ENCODE data around the gene ACTMAP. TPM values are rescaled to one million over a fixed set of nuclear protein-coding genes. Genes with fewer than 3 reads are reported as not detected.

Gene ACTMAP
- total and polyA plus RNA-seq, 2 of the 13 experiments (the other 11 are each of a cell fraction or from before 2014, with no cell fraction given): 2.2 to 7.9 TPM

- TF ChIP-seq, protein P1, sequence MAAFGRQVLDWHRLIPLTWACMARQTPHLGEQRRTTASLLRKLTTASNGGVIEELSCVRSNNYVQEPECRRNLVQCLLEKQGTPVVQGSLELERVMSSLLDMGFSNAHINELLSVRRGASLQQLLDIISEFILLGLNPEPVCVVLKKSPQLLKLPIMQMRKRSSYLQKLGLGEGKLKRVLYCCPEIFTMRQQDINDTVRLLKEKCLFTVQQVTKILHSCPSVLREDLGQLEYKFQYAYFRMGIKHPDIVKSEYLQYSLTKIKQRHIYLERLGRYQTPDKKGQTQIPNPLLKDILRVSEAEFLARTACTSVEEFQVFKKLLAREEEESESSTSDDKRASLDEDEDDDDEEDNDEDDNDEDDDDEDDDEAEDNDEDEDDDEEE (CRISPR knock-in tag; IDR thresholded peaks at IDR 0.05): no peak
- no peak for TF ChIP-seq CENPT (CRISPR knock-in tag; IDR thresholded peaks at IDR 0.05; ENCODE audit: low read depth)
- TF ChIP-seq IKZF4 (CRISPR knock-in tag; IDR thresholded peaks at IDR 0.05; ENCODE audit: borderline replicate concordance, low read depth, not compliant biosample characterization): no peak
- TF ChIP-seq HMG20A (CRISPR knock-in tag; IDR thresholded peaks at IDR 0.05; ENCODE audit: borderline replicate concordance): no peak
- TF ChIP-seq, protein P2, sequence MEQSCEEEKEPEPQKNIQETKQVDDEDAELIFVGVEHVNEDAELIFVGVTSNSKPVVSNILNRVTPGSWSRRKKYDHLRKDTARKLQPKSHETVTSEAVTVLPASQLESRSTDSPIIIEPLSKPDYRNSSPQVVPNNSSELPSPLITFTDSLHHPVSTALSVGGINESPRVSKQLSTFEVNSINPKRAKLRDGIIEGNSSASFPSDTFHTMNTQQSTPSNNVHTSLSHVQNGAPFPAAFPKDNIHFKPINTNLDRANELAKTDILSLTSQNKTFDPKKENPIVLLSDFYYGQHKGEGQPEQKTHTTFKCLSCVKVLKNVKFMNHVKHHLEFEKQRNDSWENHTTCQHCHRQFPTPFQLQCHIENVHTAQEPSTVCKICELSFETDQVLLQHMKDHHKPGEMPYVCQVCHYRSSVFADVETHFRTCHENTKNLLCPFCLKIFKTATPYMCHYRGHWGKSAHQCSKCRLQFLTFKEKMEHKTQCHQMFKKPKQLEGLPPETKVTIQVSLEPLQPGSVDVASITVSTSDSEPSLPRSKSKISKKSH (CRISPR knock-in tag; IDR thresholded peaks at IDR 0.05; ENCODE audit: borderline replicate concordance): no peak
- no peak; the same call in 1 of the 2 replicates for TF ChIP-seq SIN3A (IDR thresholded peaks at IDR 0.05; ENCODE audit: borderline replicate concordance, low read depth, low read length)
- no peak for TF ChIP-seq RELA (CRISPR knock-in tag; IDR thresholded peaks at IDR 0.05)
- no peak for TF ChIP-seq ZNF256 (CRISPR knock-in tag; conservative IDR thresholded peaks at IDR 0.05)
- TF ChIP-seq DPF2 (CRISPR knock-in tag; IDR thresholded peaks at IDR 0.05; ENCODE audit: borderline replicate concordance, low read depth): no peak
- no peak for TF ChIP-seq ISX (CRISPR knock-in tag; conservative IDR thresholded peaks at IDR 0.05)
- TF ChIP-seq, protein P3, sequence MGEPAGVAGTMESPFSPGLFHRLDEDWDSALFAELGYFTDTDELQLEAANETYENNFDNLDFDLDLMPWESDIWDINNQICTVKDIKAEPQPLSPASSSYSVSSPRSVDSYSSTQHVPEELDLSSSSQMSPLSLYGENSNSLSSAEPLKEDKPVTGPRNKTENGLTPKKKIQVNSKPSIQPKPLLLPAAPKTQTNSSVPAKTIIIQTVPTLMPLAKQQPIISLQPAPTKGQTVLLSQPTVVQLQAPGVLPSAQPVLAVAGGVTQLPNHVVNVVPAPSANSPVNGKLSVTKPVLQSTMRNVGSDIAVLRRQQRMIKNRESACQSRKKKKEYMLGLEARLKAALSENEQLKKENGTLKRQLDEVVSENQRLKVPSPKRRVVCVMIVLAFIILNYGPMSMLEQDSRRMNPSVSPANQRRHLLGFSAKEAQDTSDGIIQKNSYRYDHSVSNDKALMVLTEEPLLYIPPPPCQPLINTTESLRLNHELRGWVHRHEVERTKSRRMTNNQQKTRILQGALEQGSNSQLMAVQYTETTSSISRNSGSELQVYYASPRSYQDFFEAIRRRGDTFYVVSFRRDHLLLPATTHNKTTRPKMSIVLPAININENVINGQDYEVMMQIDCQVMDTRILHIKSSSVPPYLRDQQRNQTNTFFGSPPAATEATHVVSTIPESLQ (CRISPR knock-in tag; conservative IDR thresholded peaks at IDR 0.05): no peak
- TF ChIP-seq MEIS2 (CRISPR knock-in tag; IDR thresholded peaks at IDR 0.05): 0 out of 2 replicates have a peak, but pooled peaks have one; percentile 15
- peak; percentile 60; the same call in 1 of the 2 replicates for TF ChIP-seq TAF1 (CRISPR knock-in tag; IDR thresholded peaks at IDR 0.05)
- no peak for TF ChIP-seq ATF7-NPFF (CRISPR knock-in tag; IDR thresholded peaks at IDR 0.05; ENCODE audit: low read depth)
- TF ChIP-seq YEATS2 (CRISPR knock-in tag; IDR thresholded peaks at IDR 0.05; ENCODE audit: borderline replicate concordance): peak; percentile 88
- TF ChIP-seq GMEB1 (CRISPR knock-in tag; IDR thresholded peaks at IDR 0.05; ENCODE audit: borderline replicate concordance): peak; percentile 85
- TF ChIP-seq, protein P4, sequence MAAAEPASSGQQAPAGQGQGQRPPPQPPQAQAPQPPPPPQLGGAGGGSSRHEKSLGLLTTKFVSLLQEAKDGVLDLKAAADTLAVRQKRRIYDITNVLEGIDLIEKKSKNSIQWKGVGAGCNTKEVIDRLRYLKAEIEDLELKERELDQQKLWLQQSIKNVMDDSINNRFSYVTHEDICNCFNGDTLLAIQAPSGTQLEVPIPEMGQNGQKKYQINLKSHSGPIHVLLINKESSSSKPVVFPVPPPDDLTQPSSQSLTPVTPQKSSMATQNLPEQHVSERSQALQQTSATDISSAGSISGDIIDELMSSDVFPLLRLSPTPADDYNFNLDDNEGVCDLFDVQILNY (CRISPR knock-in tag; conservative IDR thresholded peaks at IDR 0.05): peak; percentile 84
- TF ChIP-seq THYN1 (CRISPR knock-in tag; IDR thresholded peaks at IDR 0.05; ENCODE audit: borderline replicate concordance, low read depth): no peak
- no peak for TF ChIP-seq ZNF143 (CRISPR knock-in tag; IDR thresholded peaks at IDR 0.05)
- TF ChIP-seq ZNF790 (CRISPR knock-in tag; IDR thresholded peaks at IDR 0.05; ENCODE audit: borderline replicate concordance): no peak; the same call in 1 of the 2 replicates
Measured at GRCh38 chr19:40750058-40750873, at the start of gene ACTMAP (continued).
